EL (cell line): Measurements from ENCODE around the gene EPHA4.

Experiments
- DNase-seq: peaks from one replicate; pipeline ENCODE4 v3.0.0-alpha.2; 2016

EPHA4 gene

GRCh38 chr2:221381928-221382488 is 190.1 kb downstream of the EPHA4 start:
- no peak for DNase-seq

DNA sequence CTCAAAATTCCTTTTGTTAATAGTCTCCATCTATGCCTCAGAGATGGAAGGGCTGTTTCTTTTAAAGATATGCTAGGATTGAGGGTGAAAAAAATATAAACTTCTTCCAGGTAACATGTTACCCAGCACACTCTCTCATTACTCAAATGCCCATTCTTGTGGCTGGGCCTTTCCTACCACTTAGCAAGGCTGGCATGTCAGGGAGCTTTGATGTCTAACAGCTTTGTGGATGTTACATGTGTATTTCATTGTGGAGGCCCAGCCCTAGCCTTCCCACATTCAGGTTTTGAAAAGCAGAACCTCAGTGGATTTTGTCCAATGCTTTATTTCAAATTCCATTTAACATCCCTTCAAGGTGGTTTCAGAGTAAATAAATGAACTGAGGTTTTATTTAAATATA is 191.4 kb downstream of the EPHA4 start:
- no peak for DNase-seq

- DNase-seq: no peak
These were observed 192.0 kb downstream of the EPHA4 start for GRCh38 chr2:221380062-221380461.

- DNase-seq: no peak
These were observed 194.5 kb downstream of the EPHA4 start for GRCh38 chr2:221377597-221377996.

DNA sequence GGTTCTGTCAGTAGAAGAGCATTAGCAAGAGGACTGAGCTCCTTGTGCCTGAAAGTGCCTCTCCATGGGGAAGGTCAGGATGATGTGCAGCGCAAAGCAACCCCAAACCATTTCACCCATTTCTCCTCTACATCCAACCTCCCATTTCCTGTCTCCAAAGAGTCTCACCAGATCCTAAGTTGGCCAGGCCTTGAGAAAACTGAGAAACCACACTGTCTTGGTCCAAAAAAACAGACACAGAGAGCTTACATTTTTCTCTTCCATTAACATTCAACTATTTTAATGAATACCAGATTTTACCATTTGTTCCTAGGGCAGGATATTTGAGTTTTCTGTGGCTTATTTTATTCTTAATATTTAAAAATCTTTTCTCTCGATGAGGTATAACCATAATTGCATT is 195.0 kb downstream of the EPHA4 start:
- no peak for DNase-seq

GRCh38 chr2:221374234-221374633 is 197.9 kb downstream of the EPHA4 start:
- no peak for DNase-seq

- DNase-seq: no peak
These were observed 199.2 kb downstream of the EPHA4 start for GRCh38 chr2:221372907-221373306.

- DNase-seq: no peak
These were observed 199.8 kb downstream of the EPHA4 start for GRCh38 chr2:221372159-221372884.

- DNase-seq: no peak
These were observed 200.8 kb downstream of the EPHA4 start for GRCh38 chr2:221371347-221371746.

GRCh38 chr2:221370857-221371211 is 201.3 kb downstream of the EPHA4 start:
- no peak for DNase-seq

DNA sequence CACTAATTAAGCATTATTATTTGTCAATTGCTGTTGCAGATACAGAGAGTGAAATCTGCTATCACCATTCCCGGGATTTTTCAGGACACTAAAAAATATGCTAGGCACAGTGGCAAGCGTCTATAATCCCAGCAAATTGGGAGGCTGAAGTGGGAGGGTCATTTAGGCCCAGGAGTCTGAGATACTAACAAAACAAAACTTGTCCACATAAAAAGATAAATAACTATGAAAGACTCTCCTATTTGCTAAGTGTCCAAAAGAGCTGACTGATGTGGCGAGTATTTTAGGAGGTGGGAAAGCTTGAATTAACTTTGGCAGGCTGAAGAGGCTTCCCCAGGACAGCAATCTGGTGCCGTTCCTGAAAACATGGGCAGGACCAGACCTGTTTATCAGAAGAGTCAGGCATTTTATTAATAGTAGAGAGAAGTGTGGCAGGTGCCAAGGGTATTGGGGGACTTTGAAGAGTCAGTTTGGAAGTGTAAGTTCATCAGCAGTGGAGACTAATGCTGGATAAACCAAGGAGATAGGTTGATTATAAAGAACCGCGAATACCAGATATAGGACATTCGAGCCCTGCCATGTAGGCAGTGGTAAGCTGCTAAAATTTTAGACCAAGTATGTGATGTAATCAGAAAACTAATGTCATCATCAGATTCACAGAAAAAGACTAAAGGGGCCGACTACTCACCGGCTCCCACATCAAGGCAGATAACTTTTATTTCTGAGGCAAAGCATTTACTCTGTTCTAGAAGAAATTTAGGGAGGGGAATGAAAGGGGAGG is 201.8 kb downstream of the EPHA4 start:
- no peak for DNase-seq
